UCSD-AML1 (cell line): ENCODE data around the gene HK2.
"Not testable (repeated sequence)": the region's sequence is repeated elsewhere in the genome, so short reads cannot be mapped to it uniquely, and the experiment has no call there.

Experiments
- DNase-seq: peaks from one replicate; lab custom pipeline; 2025; ENCODE audit not compliant: unreplicated experiment; lab: John Stamatoyannopoulos, UW

HK2 gene

DNA sequence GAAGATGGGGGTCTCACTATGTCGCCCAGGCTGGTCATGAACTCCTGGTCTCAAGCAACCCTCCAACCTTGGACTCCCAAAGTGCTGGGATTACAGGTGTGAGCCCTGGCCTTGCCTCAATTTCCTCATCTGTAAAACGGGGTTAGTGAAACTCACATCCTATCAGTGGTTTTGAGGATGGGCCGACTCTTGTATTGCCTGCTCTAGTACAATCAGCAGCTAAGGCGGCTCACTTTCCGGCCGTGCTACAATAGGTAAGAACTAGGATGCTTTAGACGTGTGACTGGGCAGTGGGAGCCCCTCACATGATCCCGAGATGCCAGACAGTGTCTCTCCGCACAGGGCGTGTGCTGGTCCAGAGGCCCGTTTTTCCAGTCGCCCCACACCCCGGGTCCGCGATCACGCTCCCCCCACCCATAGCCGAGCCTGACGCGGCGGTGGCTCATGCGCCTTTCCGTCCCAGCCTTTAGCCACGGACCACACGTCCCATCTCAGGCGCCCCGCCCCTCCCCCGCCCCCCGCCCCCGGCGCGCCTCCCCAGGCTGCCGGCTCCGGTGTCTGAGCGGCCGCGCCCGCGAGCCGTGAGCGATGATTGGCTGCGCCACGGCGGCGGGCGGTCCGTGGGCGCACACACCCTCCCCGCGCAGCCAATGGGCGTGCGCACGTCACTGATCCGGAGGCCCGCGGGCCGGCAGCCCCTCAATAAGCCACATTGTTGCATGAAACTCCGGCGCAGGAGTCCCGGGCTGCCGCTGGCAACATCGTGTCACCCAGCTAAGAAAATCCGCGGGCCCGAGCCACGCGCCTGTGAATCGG is at the start of gene HK2:
Gene HK2 (plus strand): TSS at position 710 of the 816 bp plus-strand sequence. CDS start 454 bp downstream, outside the sequence.
- DNase-seq = peak; percentile 93

DNA sequence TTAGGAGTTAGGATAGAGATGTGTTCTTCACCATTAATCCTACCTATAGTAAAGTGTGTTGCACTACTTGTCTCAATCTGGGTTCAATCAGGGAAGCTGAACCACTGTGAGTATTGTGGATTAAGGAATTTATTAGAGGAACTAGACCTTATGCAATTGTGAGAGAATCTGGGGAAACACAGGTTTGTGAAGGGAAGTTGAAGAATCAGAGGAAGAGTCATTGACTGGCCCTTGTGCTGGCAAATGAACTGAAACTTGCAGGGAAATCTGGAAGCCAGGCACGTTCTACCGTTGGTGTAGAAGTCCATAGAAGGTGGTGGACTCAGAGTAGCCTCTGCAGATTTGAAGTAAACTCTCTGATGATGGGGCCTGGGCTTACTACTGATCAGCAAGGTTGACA is 44.7 kb upstream of the HK2 start:
- no peak for DNase-seq

DNA sequence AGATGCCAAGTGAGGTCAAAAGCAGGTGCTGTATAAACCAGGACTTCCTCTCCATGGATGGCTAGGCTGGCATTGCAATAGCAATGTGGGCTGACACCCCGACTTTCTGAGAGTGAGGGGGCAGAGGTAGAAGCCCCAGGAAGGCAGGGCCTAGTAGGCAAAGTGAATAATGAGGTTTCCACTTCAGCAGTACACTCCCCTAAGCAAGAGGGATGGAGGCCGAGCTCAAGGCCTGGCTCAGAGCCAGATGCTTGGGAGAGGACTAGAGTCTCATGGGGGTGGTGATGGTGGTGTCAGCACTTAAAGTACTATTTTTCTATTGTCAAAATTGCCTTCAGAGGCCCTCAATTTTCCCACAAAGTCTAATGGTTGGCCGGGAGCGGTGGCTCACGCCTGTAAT is 41.6 kb upstream of the HK2 start:
- no peak for DNase-seq

DNA sequence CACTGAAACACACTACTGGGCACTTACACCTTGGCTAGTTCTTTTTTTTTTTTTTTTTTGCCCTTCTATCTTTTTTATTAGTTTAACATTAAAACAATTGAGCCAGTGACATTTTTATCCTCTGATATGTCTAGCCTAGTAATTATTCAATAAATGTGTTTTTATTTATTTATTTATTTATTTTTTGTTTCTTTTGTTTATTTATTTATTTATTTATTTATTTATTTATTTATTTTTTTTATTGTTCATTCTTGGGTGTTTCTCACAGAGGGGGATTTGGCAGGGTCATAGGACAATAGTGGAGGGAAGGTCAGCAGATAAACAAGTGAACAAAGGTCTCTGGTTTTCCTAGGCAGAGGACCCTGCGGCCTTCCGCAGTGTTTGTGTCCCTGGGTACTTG is 39.0 kb upstream of the HK2 start:
- not testable (repeated sequence) for DNase-seq

DNA sequence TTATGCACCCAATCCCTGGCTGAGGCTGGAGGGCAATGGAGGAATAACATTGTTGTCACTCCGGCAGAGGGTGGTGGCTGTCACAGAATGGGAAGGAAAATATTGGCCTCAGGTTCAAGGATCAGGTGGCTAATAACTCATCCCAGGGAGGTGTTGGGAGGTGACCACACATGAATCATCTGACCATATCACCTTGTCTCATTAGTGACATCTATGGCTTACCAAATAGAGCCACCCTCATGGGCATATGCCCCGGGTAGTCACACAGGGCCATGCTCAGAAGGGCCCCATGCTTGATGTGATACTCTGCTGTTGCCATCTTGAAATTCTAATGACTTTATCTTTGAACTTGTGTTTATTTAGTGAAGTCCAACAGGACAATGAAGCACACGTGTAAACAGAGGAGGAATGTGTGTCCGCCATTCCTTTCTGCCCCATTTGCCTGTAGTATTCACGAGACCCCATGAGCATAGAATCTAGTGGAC is 27.5 kb upstream of the HK2 start:
- no peak for DNase-seq

DNA sequence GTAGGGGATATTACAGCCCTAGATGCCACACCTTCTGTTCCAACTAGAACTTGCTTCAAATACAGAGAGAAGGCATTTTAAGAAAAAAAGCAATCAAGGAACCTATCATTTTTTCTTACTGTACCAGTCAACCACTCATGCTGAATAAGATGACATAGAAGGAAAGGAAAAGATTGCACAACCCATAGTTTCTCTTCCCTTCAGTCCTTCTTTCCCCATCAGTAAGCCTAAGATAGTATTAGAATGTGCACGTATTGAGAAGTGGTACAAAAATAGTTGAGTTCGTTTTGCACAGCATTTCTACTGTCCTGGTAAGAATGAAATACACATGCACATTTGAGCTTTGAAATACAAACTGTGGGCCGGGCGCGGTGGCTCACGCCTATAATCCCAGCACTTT is 27.0 kb upstream of the HK2 start:
- no peak for DNase-seq

DNA sequence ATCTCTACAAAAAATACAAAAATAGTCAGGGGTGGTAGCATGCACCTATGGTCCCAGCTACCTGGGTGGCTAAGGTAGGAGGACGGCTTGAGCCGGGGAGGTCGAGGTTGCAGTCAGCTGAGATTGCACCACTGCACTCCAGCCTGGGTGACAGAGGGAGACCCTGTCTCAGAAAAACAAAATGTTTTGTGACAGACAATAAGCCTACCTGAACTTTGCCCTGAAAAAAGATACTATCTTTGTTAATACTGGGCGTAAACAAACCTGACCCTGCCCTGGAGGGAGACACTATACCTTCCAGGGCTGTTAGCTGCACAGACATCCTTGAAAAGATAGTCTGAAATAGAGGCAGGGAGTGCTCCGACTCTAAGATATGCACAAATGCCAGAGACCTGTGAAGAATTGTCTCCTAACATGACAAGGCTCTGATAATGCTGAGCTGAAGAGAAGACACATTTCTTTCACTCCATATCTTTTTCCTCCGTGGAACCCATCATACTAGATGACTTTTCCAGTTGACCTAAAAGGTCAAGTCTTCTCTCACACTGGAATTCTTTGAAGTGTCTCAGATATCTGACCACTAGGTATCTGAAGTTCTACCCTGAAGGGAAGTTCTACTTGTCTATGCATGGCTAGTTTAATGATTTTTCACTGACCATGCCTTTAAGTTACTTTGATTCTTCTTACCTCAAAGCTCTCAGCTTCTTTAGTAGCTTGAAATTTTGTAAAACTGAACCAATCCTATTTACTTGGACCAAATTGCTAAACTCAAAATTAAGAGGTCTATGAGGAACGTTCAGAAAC is 20.9 kb upstream of the HK2 start:
- DNase-seq = no peak

DNA sequence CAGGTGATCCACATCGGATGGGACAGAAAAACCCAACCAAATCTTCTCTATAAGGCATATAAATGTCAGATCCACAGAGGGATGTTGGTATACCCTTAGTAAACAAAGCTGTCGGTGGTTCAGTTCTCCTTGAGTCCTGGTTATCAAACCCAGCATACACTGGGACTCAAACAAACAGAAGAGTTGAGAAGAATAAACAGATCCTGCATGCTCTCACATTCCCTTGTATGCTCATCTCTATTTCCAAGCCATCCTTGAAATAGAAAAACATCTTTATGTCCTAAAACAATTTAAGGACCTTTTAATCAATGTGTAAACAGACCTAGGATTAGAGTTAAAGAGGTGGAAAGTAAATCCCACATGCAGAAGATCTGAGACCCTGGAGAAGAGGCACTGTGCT is 19.8 kb upstream of the HK2 start:
- DNase-seq = no peak

DNA sequence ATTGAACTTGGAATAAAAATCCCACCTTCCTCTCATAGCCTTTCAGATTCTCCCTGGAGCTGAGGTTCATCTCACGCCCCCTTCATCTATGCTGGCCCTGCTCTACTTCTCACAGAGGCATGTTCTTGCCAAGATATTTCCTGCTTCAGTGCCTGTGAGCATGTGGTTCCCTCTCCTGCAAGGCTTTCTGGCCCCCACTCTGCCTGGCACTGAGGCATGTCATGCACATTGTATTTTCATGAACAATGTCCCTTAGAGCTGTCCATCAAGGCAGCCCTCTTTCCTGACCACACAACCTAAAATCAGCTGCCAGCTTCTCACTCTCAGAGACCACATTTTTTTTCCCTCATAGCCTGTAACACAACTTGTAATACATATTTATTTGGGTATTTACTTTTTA is 18.0 kb upstream of the HK2 start:
- peak; percentile 36 for DNase-seq

DNA sequence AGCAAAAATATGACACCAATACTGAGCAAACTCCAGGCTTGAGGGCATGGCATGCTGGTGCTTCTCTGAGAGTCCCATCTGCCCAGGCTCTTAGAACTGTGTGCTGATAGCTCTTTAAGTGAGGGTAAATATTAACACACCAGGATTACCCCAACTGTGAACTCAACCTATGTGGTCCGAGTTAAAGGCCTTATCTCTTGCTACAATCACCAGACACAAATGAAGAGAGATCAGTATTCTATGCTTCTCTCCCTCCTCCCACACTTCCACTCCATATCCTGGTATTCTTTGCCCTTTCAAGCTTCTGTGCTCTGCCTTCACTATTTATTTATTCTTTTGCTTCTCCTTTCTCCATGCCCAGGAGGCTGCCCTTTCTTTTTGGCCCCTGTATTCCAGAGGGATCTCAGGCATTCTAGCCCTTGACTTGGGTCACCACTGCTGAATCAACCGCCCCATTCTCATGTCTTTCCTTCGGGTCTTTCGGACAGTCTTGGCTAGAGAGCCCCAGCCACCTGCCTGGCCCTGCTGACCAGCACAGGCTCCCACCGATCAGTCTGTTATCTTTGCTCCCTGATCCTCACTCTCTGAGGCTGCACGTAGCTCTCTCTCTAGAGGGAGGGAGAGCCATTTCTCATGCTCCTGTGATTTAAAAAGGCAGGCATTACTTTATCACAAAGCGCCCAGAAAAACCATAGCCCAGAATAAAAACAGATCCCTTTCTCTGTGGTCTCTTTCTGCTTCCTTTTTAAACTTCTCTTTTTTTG is 17.2 kb upstream of the HK2 start:
- DNase-seq = peak; percentile 31

DNA sequence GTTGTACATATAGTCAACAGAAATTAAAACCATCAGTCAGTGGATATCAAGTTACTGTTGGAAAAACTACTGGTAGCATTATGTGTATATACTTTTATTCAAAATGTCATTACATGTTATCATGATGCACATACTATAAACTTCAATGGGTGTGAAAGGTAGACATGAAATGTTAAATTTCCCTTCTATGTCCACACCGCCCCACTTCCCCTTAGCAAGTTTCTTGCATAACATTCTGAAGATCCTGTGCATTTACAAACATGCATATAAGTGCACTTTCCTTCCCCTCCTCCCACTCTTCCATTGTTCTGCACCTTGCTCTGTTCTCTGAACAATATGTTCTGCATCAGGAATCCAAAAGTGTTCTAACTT is 16.6 kb upstream of the HK2 start:
- no peak for DNase-seq

DNA sequence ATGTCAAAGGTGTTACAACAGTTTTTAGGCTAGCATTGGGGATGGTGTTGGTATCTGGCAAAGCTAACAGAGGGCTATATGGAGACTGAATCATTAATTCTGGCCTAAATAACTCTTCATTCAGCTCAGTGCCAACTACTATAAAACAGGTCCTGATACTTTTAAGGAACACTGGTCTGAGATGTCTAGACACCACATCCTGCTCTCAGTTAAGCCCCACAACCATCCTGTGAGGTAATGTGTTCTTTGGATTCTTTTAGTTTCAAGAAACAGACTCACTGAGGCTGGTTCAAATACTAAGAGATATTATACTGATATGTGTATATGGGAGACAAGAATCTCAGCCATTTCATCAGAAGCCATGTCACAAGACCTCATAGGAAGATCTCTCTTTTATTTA is 14.2 kb upstream of the HK2 start:
- no peak for DNase-seq

DNA sequence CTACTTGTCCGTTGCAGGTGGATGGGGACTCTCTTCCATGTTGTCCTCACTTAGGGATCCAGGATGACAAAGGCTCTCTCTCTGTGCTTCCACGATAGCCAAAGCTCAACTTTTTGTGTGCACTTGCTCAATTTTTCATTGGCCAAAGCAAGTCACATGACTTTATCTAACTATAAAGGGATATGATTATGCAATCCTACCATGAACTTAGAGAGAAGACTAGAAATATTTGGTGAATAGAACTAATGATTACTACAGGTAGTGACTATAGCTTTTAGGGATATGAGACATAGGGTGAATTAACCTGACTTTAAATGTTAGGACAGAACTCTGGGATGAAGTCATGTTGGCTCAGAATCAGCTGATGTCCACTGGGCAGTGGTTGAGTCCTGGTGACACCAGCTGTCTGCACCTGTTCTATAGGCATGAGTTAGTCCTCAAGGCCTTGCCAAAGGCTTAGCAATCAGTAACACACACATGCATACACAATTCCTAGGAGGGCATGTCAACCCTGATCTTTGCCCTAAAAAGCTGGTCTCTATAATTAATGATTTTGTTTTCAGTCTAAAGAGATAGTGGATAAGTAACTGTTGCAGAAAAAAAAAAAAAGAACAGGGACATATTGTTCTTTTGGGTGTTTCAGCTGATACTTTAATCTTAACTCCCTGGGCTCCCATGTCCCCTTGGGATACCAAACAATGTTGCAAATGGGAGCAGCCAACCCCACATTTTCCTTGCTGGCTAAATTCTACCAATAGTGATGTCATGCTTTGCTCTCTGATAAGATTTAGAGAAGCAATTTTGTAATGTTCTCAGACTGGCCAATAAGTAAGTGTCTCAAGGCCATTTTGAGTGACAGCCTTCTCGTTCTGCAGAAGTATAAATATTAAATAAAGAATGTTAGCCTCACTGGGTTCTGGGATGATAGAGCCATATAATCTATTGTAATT is 12.5 kb upstream of the HK2 start:
- no peak for DNase-seq

DNA sequence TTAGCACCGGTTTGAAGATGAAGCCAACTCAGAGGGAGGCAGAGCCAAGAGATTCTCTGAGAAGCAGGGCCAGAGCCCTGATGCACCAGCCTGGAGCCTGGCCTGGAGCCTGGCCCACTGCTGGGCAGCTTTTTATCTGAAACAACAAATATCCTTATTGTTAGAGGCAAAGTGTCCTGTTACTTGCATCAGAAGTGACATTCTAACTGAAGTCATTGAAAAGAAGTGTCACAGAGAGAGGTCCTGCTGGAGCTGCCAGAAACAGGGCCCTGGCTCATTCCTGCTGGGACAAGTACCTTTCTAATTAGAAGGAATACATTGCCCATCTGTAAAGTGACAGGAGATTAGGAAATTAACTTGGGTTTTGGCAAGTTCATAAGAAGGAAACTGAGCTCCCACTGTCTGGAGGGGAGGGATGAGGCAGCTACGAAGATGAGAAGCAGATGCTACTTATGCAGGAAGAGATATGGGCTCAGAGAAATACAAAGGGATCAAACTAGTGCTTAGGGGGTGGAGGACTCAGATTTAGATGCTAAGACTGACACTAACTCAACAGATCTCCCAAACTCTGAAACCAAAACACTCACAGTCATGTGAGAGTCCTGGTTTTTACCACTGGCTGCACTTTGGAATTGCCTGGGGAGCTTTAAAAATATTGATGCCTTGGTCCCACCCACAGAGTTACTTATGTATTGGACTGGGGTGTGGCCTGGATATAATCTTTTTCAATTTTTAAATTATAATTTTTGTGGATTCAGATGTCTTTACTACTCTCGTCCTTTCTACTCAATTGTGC is 11.0 kb upstream of the HK2 start:
- DNase-seq = no peak

DNA sequence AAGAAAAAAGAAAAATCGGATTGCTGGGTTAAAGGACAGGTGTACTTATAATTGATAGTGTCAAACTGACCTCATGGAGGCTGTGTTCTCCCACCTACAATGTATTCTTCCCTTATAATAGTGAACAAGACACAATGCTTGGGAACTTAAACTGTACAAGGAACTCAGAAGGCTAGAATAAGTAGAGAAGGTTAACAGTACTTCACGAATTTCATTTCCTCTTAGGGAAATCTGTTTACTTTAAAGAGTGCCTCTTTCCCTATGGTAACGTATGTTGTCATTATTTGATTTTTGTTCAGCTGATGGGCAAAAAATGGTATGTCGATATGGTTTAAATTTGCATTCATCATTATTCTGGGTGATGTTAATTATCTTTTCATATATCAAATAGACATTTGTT is 9.2 kb upstream of the HK2 start:
- no peak for DNase-seq

DNA sequence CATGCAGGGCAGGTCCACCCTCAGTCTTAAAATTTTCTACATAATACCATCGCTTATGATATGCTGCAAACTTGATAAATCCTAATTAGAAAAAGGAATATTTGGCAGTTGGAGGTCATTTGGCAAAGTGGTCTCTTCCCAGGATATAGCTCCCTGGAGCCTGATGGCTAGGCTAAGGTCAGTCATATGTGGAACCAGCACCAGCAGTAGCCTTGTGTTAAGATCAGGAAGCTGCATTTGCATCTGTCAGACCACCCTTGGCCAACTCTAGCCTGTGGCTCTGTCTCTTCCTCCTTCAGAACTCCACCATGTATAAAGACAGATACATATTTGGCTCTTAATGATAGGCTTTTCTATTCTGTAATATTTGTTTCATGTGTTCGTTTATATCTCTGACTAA is 5.4 kb upstream of the HK2 start:
- DNase-seq = no peak

DNA sequence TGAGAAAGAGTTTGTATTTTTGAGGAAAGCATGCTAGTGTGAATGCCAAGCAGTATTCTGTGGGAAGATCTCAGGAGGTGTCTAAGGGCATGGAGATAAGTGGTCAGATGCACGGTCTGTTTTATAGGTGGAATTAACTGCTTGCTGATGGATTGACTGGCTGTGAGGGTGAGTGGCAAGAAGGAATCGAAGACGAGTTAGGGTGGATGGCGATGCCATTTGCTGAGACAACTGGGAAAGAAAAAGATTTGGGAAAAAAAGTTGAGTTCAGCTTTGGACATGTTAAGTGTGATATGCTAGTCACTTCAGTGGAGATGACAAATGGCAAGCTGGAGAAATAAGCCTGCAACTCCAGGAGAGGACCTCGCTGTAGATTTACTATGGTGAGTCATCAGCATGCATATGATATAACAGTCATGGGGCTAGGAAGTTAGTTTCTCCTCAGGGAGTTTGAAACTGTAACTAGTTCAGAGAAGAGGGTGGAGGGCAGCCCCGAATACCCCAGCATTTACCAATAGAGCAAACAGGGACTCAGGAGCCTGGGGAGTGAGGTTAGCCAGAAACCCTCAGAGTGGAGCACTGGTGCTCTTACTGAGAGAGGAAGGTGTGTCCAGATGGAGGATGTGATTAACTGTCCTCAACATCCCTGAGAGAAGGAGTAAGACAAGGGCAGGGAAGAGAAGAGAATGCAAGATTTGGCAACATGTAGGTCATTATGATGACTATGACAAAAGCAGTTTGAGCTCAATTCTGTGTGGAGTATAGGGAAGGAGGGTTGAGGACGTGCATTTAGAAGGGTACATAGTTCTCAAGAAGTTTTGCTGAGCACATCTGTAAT is 2.0 kb upstream of the HK2 start:
- peak; percentile 63 for DNase-seq

DNA sequence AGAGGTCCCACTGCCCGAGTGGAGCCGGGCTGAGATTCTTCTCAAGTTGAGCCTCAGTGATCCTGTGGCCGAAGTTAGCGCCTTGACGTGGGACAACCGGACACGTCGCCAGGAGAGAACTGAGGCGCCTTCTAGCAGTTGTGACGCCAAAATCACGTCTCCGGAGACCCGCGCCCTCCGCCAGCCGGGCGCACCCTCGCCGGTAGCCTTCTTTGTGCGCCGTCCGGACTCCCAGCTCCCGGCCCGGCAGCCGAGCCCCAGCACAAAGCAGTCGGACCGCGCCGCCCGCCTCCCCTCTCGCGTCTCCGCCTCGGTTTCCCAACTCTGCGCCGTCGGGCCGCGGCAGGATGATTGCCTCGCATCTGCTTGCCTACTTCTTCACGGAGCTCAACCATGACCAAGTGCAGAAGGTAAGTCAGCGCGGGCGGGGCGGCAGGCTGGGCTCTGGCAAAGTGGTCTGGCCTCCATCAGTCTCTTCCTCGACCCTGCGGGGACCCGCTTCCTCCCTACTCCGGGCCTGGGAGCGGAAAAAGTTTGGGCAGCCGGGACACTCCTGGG is 386 bp downstream of the HK2 start:
- not testable (repeated sequence) for DNase-seq
